Endothelial cell of umbilical vein (primary cell): ENCODE measurements around the gene FPR1.

Source experiments
- CTCF ChIP-seq, 2 donors: IDR thresholded peaks; 1 replicate in 1 of 2; 2 replicates in 1 of 2; pipeline ENCODE4 v1.5.1; 2011; ENCODE audit warnings: low read length in 2 of 2, mild to moderate bottlenecking in 2 of 2, moderate library complexity in 2 of 2, control low read depth in 1 of 2, inconsistent platforms in 1 of 2, low read depth in 1 of 2; ENCODE audit not compliant: insufficient read depth in 1 of 2; ENCODE audit errors: extremely low read depth in 1 of 2
- EZH2 ChIP-seq: IDR thresholded peaks from 2 replicates; pipeline ENCODE4 v1.6.1; 2012; ENCODE audit warnings: borderline replicate concordance, low read depth, mild to moderate bottlenecking, moderate library complexity, low read length, inconsistent platforms; ENCODE audit not compliant: severe bottlenecking
- JUN ChIP-seq: IDR thresholded peaks from 2 replicates; pipeline ENCODE4 v1.6.1; 2011; ENCODE audit warnings: borderline replicate concordance, low read depth; ENCODE audit not compliant: insufficient read length, insufficient read depth
- POLR2A ChIP-seq: IDR thresholded peaks from 2 replicates; pipeline ENCODE4 v1.6.1; 2012; ENCODE audit warnings: low read depth, mild to moderate bottlenecking, control low read depth, low read length
- POLR2AphosphoS5 ChIP-seq: IDR thresholded peaks from 2 replicates; pipeline ENCODE4 v1.6.1; 2012; ENCODE audit warnings: low read depth, mild to moderate bottlenecking, control low read depth, low read length, moderate library complexity; ENCODE audit not compliant: insufficient read depth
- TF ChIP-seq, protein P1 (sequence below): IDR thresholded peaks from 2 replicates; pipeline ENCODE4 v1.6.1; 2011; ENCODE audit not compliant: insufficient read depth, insufficient read length

GRCh38 chr19:51715850-51716249, 35.8 kb downstream of the FPR1 start:
- TF ChIP-seq POLR2AphosphoS5 (no peak), CTCF (IDR thresholded peaks at IDR 0.05; ENCODE audit: extremely low read depth in 1 of 2, insufficient read depth in 1 of 2, low read depth in 1 of 2, low read length in 2 of 2) (no peak), POLR2A (no peak), EZH2 (no peak), JUN (no peak)
- TF ChIP-seq, protein P1, sequence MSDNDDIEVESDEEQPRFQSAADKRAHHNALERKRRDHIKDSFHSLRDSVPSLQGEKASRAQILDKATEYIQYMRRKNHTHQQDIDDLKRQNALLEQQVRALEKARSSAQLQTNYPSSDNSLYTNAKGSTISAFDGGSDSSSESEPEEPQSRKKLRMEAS, result no peak
